Measurements from ENCODE around the gene ITGA7. TPM values are rescaled to one million over a fixed set of nuclear protein-coding genes. Genes with fewer than 3 reads are reported as not detected.
A peak's percentile ranks its signal among the peaks of the same experiment; 100 is the strongest.

The ITGA7 gene
- total and polyA plus RNA-seq, 2 of the 4 experiments (the other 2 are of a cell fraction) = 3.9 to 15.7 TPM

GRCh38 chr12:55736780-55737580, 29.3 kb upstream of the ITGA7 start (continued):
- TF ChIP-seq MAZ (IDR thresholded peaks at IDR 0.05; ENCODE audit: borderline replicate concordance, low read depth, low read length) (no peak), SMC3 (IDR thresholded peaks at IDR 0.05; ENCODE audit: low read depth, low read length) (peak; percentile 83)

GRCh38 chr12:55736076-55736475, 28.4 kb upstream of the ITGA7 start:
- Histone ChIP-seq H4K5ac (ENCODE audit: low read depth, low read length) (no peak overlapping the region), H2BK5ac (ENCODE audit: low read depth, low read length, poor library complexity, severe bottlenecking) (no peak overlapping the region), H3K4me1 (ENCODE audit: control insufficient read depth, insufficient read depth, low read length) (peaks cover 6% of the 10 kb centered on the region), H3K4me3 (ENCODE audit: insufficient read depth, low read depth, low read length) (no peak overlapping the region), H3K9me1 (ENCODE audit: insufficient read depth, low read length) (0 out of 2 replicates have a peak, but pooled peaks cover 3% of the 10 kb centered on the region), H4K8ac (ENCODE audit: low read depth in 2 of 2, low read length in 2 of 2) (no peak overlapping the region), H2AK5ac (ENCODE audit: low read depth, low read length) (no peak overlapping the region), H3K27me3 (ENCODE audit: control insufficient read depth, insufficient read depth, low read length) (no peaks in the 10 kb centered on the region), H3K9ac (ENCODE audit: low read depth, low read length) (no peak overlapping the region), H2AK9ac (replicated peaks; ENCODE audit: low read depth, low read length, poor library complexity) (no peak overlapping the region), H3K14ac (replicated peaks; ENCODE audit: low read depth, low read length) (no peak overlapping the region), H4K20me1 (ENCODE audit: insufficient read depth, low read length) (no peaks in the 10 kb centered on the region), H3K9me3 (ENCODE audit: control insufficient read depth, insufficient read depth, low read length) (no peaks in the 10 kb centered on the region), H3K4ac (ENCODE audit: low read depth, low read length) (no peak overlapping the region), H3K79me1 (ENCODE audit: low read depth in 1 of 2, low read length in 2 of 2) (peaks cover 0 to 29% of the 10 kb centered on the region in 2 experiments; a peak in 2 of 4 replicates), H4K91ac (ENCODE audit: insufficient read depth, low read depth, low read length) (no peak overlapping the region), H3K4me2 (ENCODE audit: low read depth, low read length) (no peak overlapping the region), H2BK15ac (ENCODE audit: low read depth, low read length) (no peak overlapping the region), H2BK20ac (ENCODE audit: low read depth, low read length) (no peak overlapping the region), H3K23ac (ENCODE audit: low read depth, low read length) (no peak overlapping the region), H2BK120ac (ENCODE audit: low read depth, low read length) (no peak overlapping the region), H2AFZ (replicated peaks; ENCODE audit: low read length, poor library complexity) (peak overlapping the region; percentile 21), H3K18ac (ENCODE audit: low read depth, low read length) (no peak overlapping the region), H3K27ac (ENCODE audit: insufficient read depth, low read length) (no peak overlapping the region), H3K56ac (ENCODE audit: extremely low read depth, insufficient read depth, low read length) (no peak overlapping the region), H3K36me3 (ENCODE audit: control insufficient read depth, insufficient read depth, low read length) (no peaks in the 10 kb centered on the region)
- no TSS peak for BruUV-seq (replicated peaks)
- ATAC-seq (ENCODE audit: low read depth) (no peak), DNase-seq (no peak)
- in situ Hi-C loops (cut with MboI; ENCODE audit: low sequenced_read_pairs) (loop anchor here (5.0 kb wide), 1 partner anchor 206 kb away; no protein-coding TSS in a partner anchor), intact Hi-C loops (cut with micrococcal nuclease) (loop anchor here (5.0 kb wide), 1 partner anchor 306 kb away; the partner anchor contains the start of gene RPS26), dilution Hi-C loops (cut with HindIII; ENCODE audit: low sequenced_read_pairs, unreplicated experiment) (no loop called here)
- 57% methylated on average over 1 of the region's 3 CpGs; no CpG with 5 or more reads in 1 of the 2 experiments for WGBS, 2 experiments (ENCODE audit: extremely low coverage in 2 of 2, insufficient read length in 1 of 2)
- TF ChIP-seq MXI1 (IDR thresholded peaks at IDR 0.05; ENCODE audit: borderline replicate concordance, low read depth, low read length) = no peak
- ChIA-PET CTCF (interaction anchor here (1.1 kb wide), 1 partner anchor 293 kb away, joined by 3 read pairs; no protein-coding TSS in a partner anchor), POLR2A (ENCODE audit: unreplicated experiment) (no interaction called here)

Data from IMR-90 (cell line).